CD8-positive, alpha-beta memory T cell (primary cell): ENCODE measurements around the gene KCNH8. TPM values are rescaled to one million over a fixed set of nuclear protein-coding genes. Genes with fewer than 3 reads are reported as not detected.

Experiments
- CTCF ChIA-PET: fragments of 350-600 bp; sonication (Branson Sonifier 250); formaldehyde crosslinking; loops from one replicate; lab custom pipeline; 2021; ENCODE audit warnings: antibody characterized with exemption; lab: Charles Lee
- POLR2A ChIA-PET: fragments of 350-600 bp; sonication (Branson Sonifier 250); formaldehyde crosslinking; loops from one replicate; lab custom pipeline; 2021; ENCODE audit warnings: antibody characterized with exemption; lab: Charles Lee
- DNase-seq, 5 donors: peaks; one replicate each; pipeline versions ENCODE4 v3.0.0 to v3.0.0-alpha.2; 2020 to 2022; ENCODE audit warnings: mixed read lengths in 1 of 5
- H3K27ac ChIP-seq: one replicate; pipeline ENCODE4 v1.7.0; 2013; ENCODE audit warnings: low read depth, mild to moderate bottlenecking, low read length, moderate library complexity
- H3K27me3 ChIP-seq: 2 replicates; pipeline ENCODE4 v1.7.0; 2013; ENCODE audit warnings: low read length, mild to moderate bottlenecking; ENCODE audit not compliant: insufficient read depth, poor library complexity, severe bottlenecking
- H3K36me3 ChIP-seq: 2 replicates; pipeline ENCODE4 v1.7.0; 2013; ENCODE audit warnings: mild to moderate bottlenecking, low read length, moderate library complexity; ENCODE audit not compliant: insufficient read depth
- H3K4me1 ChIP-seq: 2 replicates; pipeline ENCODE4 v1.7.0; 2013; ENCODE audit warnings: mild to moderate bottlenecking, low read length, moderate library complexity; ENCODE audit not compliant: insufficient read depth
- H3K4me3 ChIP-seq: 2 replicates; pipeline ENCODE4 v1.7.0; 2013; ENCODE audit warnings: mild to moderate bottlenecking, low read length
- H3K9me3 ChIP-seq: 2 replicates; pipeline ENCODE4 v1.7.0; 2013; ENCODE audit warnings: mild to moderate bottlenecking, low read length
- H3K27ac Mint-ChIP-seq, 8 donors: one replicate each; pipeline ENCODE4 v1.8.0; 2020 to 2021; ENCODE audit warnings: mixed read lengths in 8 of 8, mild to moderate bottlenecking in 6 of 8, inconsistent platforms in 3 of 8, moderate library complexity in 3 of 8
- H3K27me3 Mint-ChIP-seq, 2 donors: one replicate each; pipeline ENCODE4 v1.8.0; 2020 to 2021; ENCODE audit warnings: mixed read lengths in 2 of 2, mild to moderate bottlenecking in 1 of 2, moderate library complexity in 1 of 2
- H3K36me3 Mint-ChIP-seq, 3 donors: one replicate each; pipeline ENCODE4 v1.8.0; 2020 to 2021; ENCODE audit warnings: mixed read lengths in 3 of 3, inconsistent platforms in 1 of 3, mild to moderate bottlenecking in 1 of 3
- H3K4me1 Mint-ChIP-seq, 3 donors: one replicate each; pipeline ENCODE4 v1.8.0; 2020 to 2021; ENCODE audit warnings: mixed read lengths in 3 of 3, inconsistent platforms in 1 of 3, mild to moderate bottlenecking in 1 of 3
- H3K4me3 Mint-ChIP-seq, 7 donors: one replicate each; pipeline ENCODE4 v1.8.0; 2020 to 2021; ENCODE audit warnings: mixed read lengths in 7 of 7, mild to moderate bottlenecking in 6 of 7, moderate library complexity in 4 of 7, inconsistent platforms in 2 of 7
- H3K9me3 Mint-ChIP-seq, 5 donors: one replicate each; pipeline ENCODE4 v1.8.0; 2020 to 2022; ENCODE audit warnings: mixed read lengths in 5 of 5, mild to moderate bottlenecking in 3 of 5, moderate library complexity in 2 of 5, inconsistent platforms in 1 of 5
- polyA plus RNA-seq: library from polyadenylated mRNA; unstranded; fragments of 300-500 nt; fragmentation: Illumina TruSeq; gene quantifications from one replicate; pipeline ENCODE4 v1.2.3, GENCODE V29; 2021
- total RNA-seq, 2 experiments: library from RNA; stranded (reverse); gene quantifications; one replicate each; pipeline ENCODE4 v1.2.3, GENCODE V29; 2021

The KCNH8 gene
- total and polyA plus RNA-seq, 3 experiments from 2014 or later = not detected

DNA sequence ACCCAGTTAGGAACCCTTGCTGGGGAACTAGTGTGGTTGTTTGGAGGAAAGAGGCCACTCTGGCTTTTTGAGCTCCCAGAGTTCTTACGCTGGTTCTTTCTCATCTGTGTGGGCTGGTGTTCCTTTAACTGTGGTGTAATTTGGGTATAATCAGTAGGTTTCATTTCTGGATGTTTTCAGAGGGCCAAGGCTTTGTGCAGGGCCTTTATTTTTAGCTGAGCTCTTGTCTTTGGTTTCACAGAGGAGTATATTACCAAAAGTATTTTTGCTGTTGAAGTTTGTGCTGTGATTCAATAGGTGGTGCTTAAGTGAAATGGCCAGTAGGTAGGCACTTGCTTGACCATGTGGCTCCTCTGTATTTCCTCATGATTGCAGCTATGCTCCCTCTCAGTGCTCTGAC lies 357.9 kb downstream of the KCNH8 start:
- CTCF ChIA-PET = no interaction called here
- no peak overlapping the region for H3K4me3 Mint-ChIP-seq

DNA sequence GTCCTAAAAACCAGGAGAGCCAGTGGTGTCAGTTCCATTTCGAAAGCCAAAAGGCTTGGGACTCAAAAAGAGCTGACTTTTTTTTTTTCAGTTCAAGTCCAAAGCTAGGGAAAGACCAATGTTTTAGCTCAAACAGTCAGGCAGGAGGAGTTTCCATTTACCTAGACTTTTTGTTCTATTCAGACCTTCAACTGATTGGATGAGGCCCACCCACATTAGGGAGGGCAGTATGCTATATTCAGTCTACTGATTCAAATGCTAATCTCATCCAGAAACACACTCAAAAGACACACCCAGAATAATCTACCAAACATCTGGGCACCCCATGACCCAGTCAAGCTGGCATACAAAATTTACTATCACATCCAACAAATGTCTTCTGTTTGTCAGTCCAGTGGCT lies 374.0 kb downstream of the KCNH8 start:
- ChIA-PET POLR2A (no interaction called here), CTCF (no interaction called here)
- no peak overlapping the region for H3K4me3 Mint-ChIP-seq
- H3K9me3 Mint-ChIP-seq = peaks cover 0 to 6% (median 0%) of the 10 kb centered on the region in 5 donors
- DNase-seq = no peak
- Histone ChIP-seq H3K4me3 (no peak overlapping the region), H3K9me3 (no peaks in the 10 kb centered on the region), H3K27me3 (no peaks in the 10 kb centered on the region), H3K4me1 (no peaks in the 10 kb centered on the region), H3K27ac (no peak overlapping the region), H3K36me3 (no peaks in the 10 kb centered on the region)
- H3K36me3 Mint-ChIP-seq = no peaks in the 10 kb centered on the region
- H3K27ac Mint-ChIP-seq = no peak overlapping the region
- H3K27me3 Mint-ChIP-seq = no peaks in the 10 kb centered on the region
- H3K4me1 Mint-ChIP-seq = no peaks in the 10 kb centered on the region

More for the DNA sequence above, 357.9 kb downstream of the KCNH8 start:
- Histone ChIP-seq H3K27me3 (no peaks in the 10 kb centered on the region), H3K36me3 (no peaks in the 10 kb centered on the region), H3K4me1 (no peaks in the 10 kb centered on the region), H3K27ac (no peak overlapping the region), H3K4me3 (no peak overlapping the region), H3K9me3 (no peaks in the 10 kb centered on the region)
- DNase-seq = no peak
- Mint-ChIP-seq H3K4me1 (no peaks in the 10 kb centered on the region), H3K9me3 (peaks cover 0 to 2% (median 0%) of the 10 kb centered on the region in 5 donors), H3K27me3 (no peaks in the 10 kb centered on the region), H3K36me3 (no peaks in the 10 kb centered on the region), H3K27ac (no peak overlapping the region)
- POLR2A ChIA-PET = no interaction called here

DNA sequence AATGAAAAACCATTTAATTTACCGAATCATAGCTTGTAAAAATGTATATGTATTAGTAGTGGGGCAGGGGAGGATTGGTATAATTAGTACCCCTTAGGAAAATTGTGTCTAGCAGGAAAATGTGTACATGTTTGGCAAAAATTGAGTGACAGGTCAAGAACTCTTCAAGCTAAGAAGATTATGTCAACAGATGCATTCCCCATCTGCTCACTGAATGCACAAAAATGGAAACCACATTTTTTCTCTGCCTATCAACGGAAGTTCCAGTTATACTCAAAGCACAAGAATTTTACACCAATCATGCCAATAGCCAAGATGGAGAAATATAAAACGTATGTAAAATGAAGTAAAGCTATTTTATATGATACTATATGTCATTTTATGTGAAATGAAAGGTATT lies 377.8 kb downstream of the KCNH8 start:
- ChIA-PET POLR2A (no interaction called here), CTCF (no interaction called here)
- H3K27me3 Mint-ChIP-seq = no peaks in the 10 kb centered on the region
- H3K27me3 ChIP-seq = no peaks in the 10 kb centered on the region
- H3K36me3 ChIP-seq = no peaks in the 10 kb centered on the region
- no peak overlapping the region for H3K4me3 ChIP-seq
- H3K9me3 Mint-ChIP-seq = peaks cover 0 to 6% (median 0%) of the 10 kb centered on the region in 5 donors
- H3K27ac ChIP-seq = no peak overlapping the region
- H3K27ac Mint-ChIP-seq = no peak overlapping the region
- H3K36me3 Mint-ChIP-seq = no peaks in the 10 kb centered on the region
- DNase-seq = no peak
- no peaks in the 10 kb centered on the region for H3K4me1 Mint-ChIP-seq
- no peaks in the 10 kb centered on the region for H3K4me1 ChIP-seq
- no peaks in the 10 kb centered on the region for H3K9me3 ChIP-seq
- no peak overlapping the region for H3K4me3 Mint-ChIP-seq

DNA sequence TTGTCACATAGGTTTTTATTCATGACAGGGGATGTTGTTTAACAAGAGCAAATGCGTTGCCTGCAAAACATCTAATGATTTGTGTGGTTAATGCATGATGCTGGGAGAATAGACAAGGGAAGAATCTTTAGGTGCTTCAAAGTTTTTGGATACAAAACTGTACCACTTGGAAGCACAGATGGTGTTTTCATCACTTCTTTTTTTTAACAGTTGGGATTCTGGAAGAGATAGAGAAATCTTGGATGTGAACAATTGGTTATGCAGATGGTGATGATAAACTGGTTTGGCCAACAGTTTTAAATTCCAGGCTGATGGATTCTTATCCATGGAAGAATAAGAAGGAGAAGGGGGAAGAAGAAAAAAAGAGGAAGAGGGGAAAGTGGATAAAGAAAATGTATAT lies 379.4 kb downstream of the KCNH8 start:
- Mint-ChIP-seq H3K36me3 (no peaks in the 10 kb centered on the region), H3K27ac (no peak overlapping the region), H3K4me3 (no peak overlapping the region), H3K4me1 (no peaks in the 10 kb centered on the region), H3K9me3 (peaks cover 0 to 7% (median 0%) of the 10 kb centered on the region in 5 donors), H3K27me3 (no peaks in the 10 kb centered on the region)
- Histone ChIP-seq H3K4me1 (no peaks in the 10 kb centered on the region), H3K9me3 (no peaks in the 10 kb centered on the region), H3K36me3 (no peaks in the 10 kb centered on the region), H3K27me3 (no peaks in the 10 kb centered on the region), H3K4me3 (no peak overlapping the region), H3K27ac (no peak overlapping the region)
- POLR2A ChIA-PET = no interaction called here
- CTCF ChIA-PET = no interaction called here
- DNase-seq = no peak

DNA sequence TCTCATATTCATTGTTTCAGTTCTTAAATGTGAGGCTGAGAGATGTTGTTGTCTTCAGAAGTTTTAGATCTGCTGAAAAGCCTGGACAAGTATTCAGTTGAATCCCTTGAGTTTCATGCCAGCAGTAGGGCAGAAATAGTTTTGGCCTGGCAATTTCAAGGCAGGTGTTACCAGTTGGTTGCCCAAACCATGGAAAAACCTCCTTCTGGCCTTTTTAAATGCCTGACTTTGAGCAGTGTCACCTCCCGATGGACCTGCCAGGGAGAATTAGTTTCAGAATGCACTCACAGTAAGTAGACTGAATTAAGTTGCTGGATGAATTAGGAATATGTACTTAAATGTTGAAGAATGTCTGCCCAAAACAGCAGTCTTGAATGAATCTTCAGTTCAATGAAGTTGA lies 383.1 kb downstream of the KCNH8 start:
- Histone ChIP-seq H3K27ac (no peak overlapping the region), H3K36me3 (no peaks in the 10 kb centered on the region), H3K27me3 (no peaks in the 10 kb centered on the region), H3K9me3 (no peaks in the 10 kb centered on the region), H3K4me3 (no peak overlapping the region), H3K4me1 (no peaks in the 10 kb centered on the region)
- no peak for DNase-seq
- Mint-ChIP-seq H3K9me3 (peaks cover 0 to 7% (median 0%) of the 10 kb centered on the region in 5 donors), H3K4me1 (no peaks in the 10 kb centered on the region), H3K36me3 (no peaks in the 10 kb centered on the region), H3K4me3 (no peak overlapping the region), H3K27me3 (no peaks in the 10 kb centered on the region), H3K27ac (no peak overlapping the region)
- POLR2A ChIA-PET = no interaction called here
- CTCF ChIA-PET = no interaction called here

DNA sequence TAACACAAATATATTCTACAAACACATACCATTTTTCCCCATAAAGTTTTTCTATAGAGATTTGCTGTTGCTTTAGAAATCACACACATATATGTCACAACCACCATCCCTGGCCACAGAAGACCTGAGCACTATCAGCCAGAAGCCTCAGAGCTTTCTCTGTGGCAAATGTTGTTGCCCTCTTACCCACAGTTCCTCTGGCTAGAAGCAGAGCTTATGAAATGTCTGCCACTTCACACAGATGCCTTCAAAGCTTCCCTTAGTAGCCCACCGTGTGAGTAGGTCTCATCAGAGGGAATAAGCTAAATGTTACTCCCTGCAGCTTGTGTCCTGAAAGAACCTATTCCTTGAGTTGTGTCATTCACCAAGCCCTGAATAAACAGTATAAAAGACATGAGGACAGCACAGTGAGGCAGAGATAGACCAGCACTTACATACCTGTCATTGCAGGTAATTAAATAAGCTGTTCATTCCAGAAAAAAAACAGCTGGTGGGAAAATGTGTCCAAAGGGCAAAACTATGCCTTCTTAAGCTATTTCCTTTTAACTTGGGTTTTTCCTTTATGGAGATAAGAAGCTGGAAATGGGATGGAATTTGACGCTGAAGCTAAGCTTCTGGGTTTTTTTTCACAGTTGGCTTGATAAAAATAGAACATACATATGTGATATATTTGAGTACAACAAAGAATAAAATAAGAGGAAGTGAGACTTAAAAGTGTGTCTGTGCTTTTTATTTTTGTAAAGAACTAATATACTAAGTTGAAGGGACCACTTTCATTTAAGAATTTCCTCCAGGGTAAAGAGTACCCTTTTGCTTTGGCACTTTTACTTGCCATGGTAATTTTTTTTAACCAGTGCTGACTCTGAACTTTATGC lies 391.4 kb downstream of the KCNH8 start:
- Histone ChIP-seq H3K9me3 (no peaks in the 10 kb centered on the region), H3K27ac (no peak overlapping the region), H3K4me1 (no peaks in the 10 kb centered on the region), H3K27me3 (no peaks in the 10 kb centered on the region), H3K4me3 (no peak overlapping the region), H3K36me3 (no peaks in the 10 kb centered on the region)
- Mint-ChIP-seq H3K36me3 (no peaks in the 10 kb centered on the region), H3K27me3 (no peaks in the 10 kb centered on the region), H3K4me3 (no peak overlapping the region), H3K4me1 (no peaks in the 10 kb centered on the region), H3K27ac (no peak overlapping the region), H3K9me3 (peaks cover 0 to 5% (median 0%) of the 10 kb centered on the region in 5 donors)
- no peak for DNase-seq
- ChIA-PET POLR2A (no interaction called here), CTCF (no interaction called here)

DNA sequence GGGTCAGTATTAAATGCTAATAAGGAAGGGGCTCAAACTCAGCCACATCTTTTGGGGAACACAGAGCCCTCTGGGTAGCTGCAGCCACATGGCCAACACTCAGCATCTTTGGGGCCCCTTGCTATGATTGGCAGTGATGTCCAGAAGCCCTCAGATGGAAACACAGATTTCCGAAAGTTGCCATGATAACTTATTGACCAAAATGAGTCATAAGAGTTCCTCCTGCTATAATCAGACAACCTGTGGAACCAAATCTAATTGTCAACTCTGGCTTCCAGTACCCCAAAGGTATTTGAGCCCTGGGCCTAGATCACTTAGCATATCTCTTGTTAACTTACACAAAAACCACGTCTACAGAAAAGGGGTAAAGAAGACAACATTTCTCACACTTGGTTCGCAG lies 392.2 kb downstream of the KCNH8 start:
- H3K27me3 ChIP-seq = no peaks in the 10 kb centered on the region
- no peaks in the 10 kb centered on the region for H3K36me3 Mint-ChIP-seq
- H3K4me3 ChIP-seq = no peak overlapping the region
- no peaks in the 10 kb centered on the region for H3K4me1 Mint-ChIP-seq
- no peak overlapping the region for H3K4me3 Mint-ChIP-seq
- peaks cover 0 to 5% (median 0%) of the 10 kb centered on the region in 5 donors for H3K9me3 Mint-ChIP-seq
- no peaks in the 10 kb centered on the region for H3K9me3 ChIP-seq
- H3K27ac ChIP-seq = no peak overlapping the region
- ChIA-PET POLR2A (no interaction called here), CTCF (no interaction called here)
- H3K36me3 ChIP-seq = no peaks in the 10 kb centered on the region
- H3K4me1 ChIP-seq = no peaks in the 10 kb centered on the region
- DNase-seq = no peak
- H3K27me3 Mint-ChIP-seq = no peaks in the 10 kb centered on the region
- no peak overlapping the region for H3K27ac Mint-ChIP-seq

DNA sequence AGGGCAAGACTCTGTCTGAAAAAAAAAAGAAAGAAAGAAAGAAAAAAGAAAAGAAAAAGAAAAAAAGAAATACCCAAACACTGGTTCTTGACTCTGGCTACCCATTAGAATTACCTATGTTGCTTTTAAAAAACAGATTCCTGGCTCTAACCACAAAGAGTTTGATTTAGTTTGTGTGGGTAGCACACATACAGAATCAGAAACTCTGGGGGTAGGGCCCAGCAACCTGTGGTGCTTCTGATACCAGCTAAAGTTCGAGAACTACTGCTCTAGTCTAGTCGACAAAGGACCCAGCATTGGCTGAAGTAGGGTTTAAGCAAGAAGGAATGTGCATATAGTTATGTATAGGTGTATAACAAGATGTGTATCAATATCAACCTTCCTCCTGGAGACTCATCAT lies 393.0 kb downstream of the KCNH8 start:
- no peak overlapping the region for H3K4me3 ChIP-seq
- peaks cover 0 to 4% (median 0%) of the 10 kb centered on the region in 5 donors for H3K9me3 Mint-ChIP-seq
- H3K4me1 Mint-ChIP-seq = no peaks in the 10 kb centered on the region
- no peaks in the 10 kb centered on the region for H3K27me3 ChIP-seq
- POLR2A ChIA-PET = no interaction called here
- H3K27ac ChIP-seq = no peak overlapping the region
- H3K36me3 Mint-ChIP-seq = no peaks in the 10 kb centered on the region
- no peaks in the 10 kb centered on the region for H3K36me3 ChIP-seq
- no peaks in the 10 kb centered on the region for H3K27me3 Mint-ChIP-seq
- H3K27ac Mint-ChIP-seq = no peak overlapping the region
- H3K9me3 ChIP-seq = no peaks in the 10 kb centered on the region
- CTCF ChIA-PET = no interaction called here
- no peak overlapping the region for H3K4me3 Mint-ChIP-seq
- no peak for DNase-seq
- H3K4me1 ChIP-seq = no peaks in the 10 kb centered on the region
